ENCODE measurements around the gene PLCXD3. TPM values are rescaled to one million over a fixed set of nuclear protein-coding genes. Genes with fewer than 3 reads are reported as not detected.

PLCXD3 gene
- total and polyA plus RNA-seq, 12 donors: 0.72 to 48.7 (median 15.4) TPM

GRCh38 chr5:41337216-41337615 lies 173.2 kb downstream of the PLCXD3 start:
- no peak for DNase-seq
- Histone ChIP-seq H3K4me1 (replicated peaks in 1 of 2) (peaks cover 7 to 21% of the 10 kb centered on the region in 2 donors), H3K9me3 (replicated peaks in 1 of 3) (no peaks in the 10 kb centered on the region), H3K27me3 (no peaks in the 10 kb centered on the region), H3K36me3 (replicated peaks in 1 of 2) (no peaks in the 10 kb centered on the region), H3K4me3 (no peak overlapping the region), H3K27ac (no peak overlapping the region)
- intact Hi-C loops (cut with DNase I): no loop called here
- TF ChIP-seq POLR2A (IDR thresholded peaks at IDR 0.05) (no peak), CTCF (IDR thresholded peaks at IDR 0.05) (no peak)

GRCh38 chr5:41336471-41336870 lies 173.9 kb downstream of the PLCXD3 start:
- Histone ChIP-seq H3K4me1 (replicated peaks in 1 of 2) (peaks cover 7 to 21% of the 10 kb centered on the region in 2 donors), H3K36me3 (replicated peaks in 1 of 2) (no peaks in the 10 kb centered on the region), H3K27me3 (no peaks in the 10 kb centered on the region), H3K9me3 (replicated peaks in 1 of 3) (no peaks in the 10 kb centered on the region), H3K27ac (no peak overlapping the region), H3K4me3 (no peak overlapping the region)
- intact Hi-C loops (cut with DNase I): no loop called here
- WGBS, 4 donors: 85 to 100% (median 90%) methylated on average over 1 of the region's 1 CpG
- no peak for TF ChIP-seq POLR2A (IDR thresholded peaks at IDR 0.05)
- no peak for TF ChIP-seq CTCF (IDR thresholded peaks at IDR 0.05)
- no peak for DNase-seq

- TF ChIP-seq CTCF (IDR thresholded peaks at IDR 0.05): no peak
- no peak for TF ChIP-seq POLR2A (IDR thresholded peaks at IDR 0.05)
- WGBS, 4 donors: 55 to 73% (median 64%) methylated on average over 4 of the region's 4 CpGs
- no peaks in the 10 kb centered on the region for H3K36me3 ChIP-seq (replicated peaks in 1 of 2)
- H3K9me3 ChIP-seq (replicated peaks in 1 of 3): no peaks in the 10 kb centered on the region
- H3K27me3 ChIP-seq: no peaks in the 10 kb centered on the region
- peaks cover 7 to 21% of the 10 kb centered on the region in 2 donors for H3K4me1 ChIP-seq (replicated peaks in 1 of 2)
- no peak overlapping the region for H3K4me3 ChIP-seq
- intact Hi-C loops (cut with DNase I): no loop called here
- peak overlapping the region in 1 of 5 donors; percentile 22 for H3K27ac ChIP-seq
- no peak for DNase-seq
These were observed 174.7 kb downstream of the PLCXD3 start for GRCh38 chr5:41335596-41336181.

GRCh38 chr5:41334758-41335157 lies 175.6 kb downstream of the PLCXD3 start:
- H3K27ac ChIP-seq: peak overlapping the region; percentile 4 to 70 (median 18)
- peak overlapping the region in 1 of 4 donors; percentile 37 for H3K4me3 ChIP-seq
- H3K36me3 ChIP-seq (replicated peaks in 1 of 2): no peaks in the 10 kb centered on the region
- WGBS, 4 donors: 23 to 27% (median 24%) methylated on average over 5 of the region's 5 CpGs
- H3K9me3 ChIP-seq (replicated peaks in 1 of 3): no peaks in the 10 kb centered on the region
- TF ChIP-seq POLR2A (IDR thresholded peaks at IDR 0.05) (no peak), CTCF (IDR thresholded peaks at IDR 0.05) (no peak)
- H3K27me3 ChIP-seq: no peaks in the 10 kb centered on the region
- intact Hi-C loops (cut with DNase I): no loop called here
- DNase-seq: peak in 5 of 7 donors; percentile 24 to 41 (median 26)
- peaks cover 7 to 21% of the 10 kb centered on the region in 2 donors for H3K4me1 ChIP-seq (replicated peaks in 1 of 2)
